ENCODE results near the gene LGALS3BP. TPM values are rescaled to one million over a fixed set of nuclear protein-coding genes. Genes with fewer than 3 reads are reported as not detected.

Gene LGALS3BP
- total RNA-seq, 1 donor from 2014 or later, result 373 TPM

GRCh38 chr17:78940708-78941107 is 39.0 kb downstream of the LGALS3BP start:
- peak overlapping the region; percentile 82 for H3K27ac Mint-ChIP-seq
- peaks cover 17% of the 10 kb centered on the region for H3K4me1 Mint-ChIP-seq

GRCh38 chr17:78940258-78940657 is 39.5 kb downstream of the LGALS3BP start:
- no peak overlapping the region for H3K4me3 Mint-ChIP-seq
- no peak for DNase-seq (ENCODE audit: low spot score in 2 of 2, unreplicated experiment in 2 of 2)
- no peaks in the 10 kb centered on the region for H3K9me3 Mint-ChIP-seq
- peaks cover 21% of the 10 kb centered on the region for H3K4me1 Mint-ChIP-seq
- H3K27ac Mint-ChIP-seq, result peak overlapping the region; percentile 82
- no peaks in the 10 kb centered on the region for H3K36me3 Mint-ChIP-seq
- TF ChIP-seq CTCF (IDR thresholded peaks at IDR 0.05; ENCODE audit: unreplicated experiment), result no peak
- H3K27me3 Mint-ChIP-seq (ENCODE audit: low read depth), result no peaks in the 10 kb centered on the region

More at GRCh38 chr17:78940708-78941107, 39.0 kb downstream of the LGALS3BP start:
- TF ChIP-seq CTCF (IDR thresholded peaks at IDR 0.05; ENCODE audit: unreplicated experiment), result no peak
- Mint-ChIP-seq H3K36me3 (no peaks in the 10 kb centered on the region), H3K4me3 (no peak overlapping the region), H3K27me3 (ENCODE audit: low read depth) (no peaks in the 10 kb centered on the region), H3K9me3 (no peaks in the 10 kb centered on the region)
- no peak for DNase-seq (ENCODE audit: low spot score in 2 of 2, unreplicated experiment in 2 of 2)

GRCh38 chr17:78939615-78940014 is 40.1 kb downstream of the LGALS3BP start:
- TF ChIP-seq CTCF (IDR thresholded peaks at IDR 0.05; ENCODE audit: unreplicated experiment), result no peak
- DNase-seq (ENCODE audit: low spot score in 2 of 2, unreplicated experiment in 2 of 2), result no peak
- no peak overlapping the region for H3K27ac Mint-ChIP-seq
- H3K36me3 Mint-ChIP-seq, result no peaks in the 10 kb centered on the region
- H3K4me3 Mint-ChIP-seq, result no peak overlapping the region
- peaks cover 26% of the 10 kb centered on the region for H3K4me1 Mint-ChIP-seq
- H3K27me3 Mint-ChIP-seq (ENCODE audit: low read depth), result no peaks in the 10 kb centered on the region
- no peaks in the 10 kb centered on the region for H3K9me3 Mint-ChIP-seq

- no peak for TF ChIP-seq CTCF (IDR thresholded peaks at IDR 0.05; ENCODE audit: unreplicated experiment)
- Mint-ChIP-seq H3K27ac (no peak overlapping the region), H3K9me3 (no peaks in the 10 kb centered on the region), H3K27me3 (ENCODE audit: low read depth) (no peaks in the 10 kb centered on the region), H3K4me1 (peaks cover 36% of the 10 kb centered on the region), H3K36me3 (no peaks in the 10 kb centered on the region), H3K4me3 (no peak overlapping the region)
- no peak for DNase-seq (ENCODE audit: low spot score in 2 of 2, unreplicated experiment in 2 of 2)
These were observed 42.2 kb downstream of the LGALS3BP start for GRCh38 chr17:78937561-78937960.

GRCh38 chr17:78935419-78936323 is 44.1 kb downstream of the LGALS3BP start:
- peak overlapping the region; percentile 93 for H3K27ac Mint-ChIP-seq
- H3K4me3 Mint-ChIP-seq, result no peak overlapping the region
- DNase-seq (ENCODE audit: low spot score in 2 of 2, unreplicated experiment in 2 of 2), result peak; percentile 48 to 62

More at GRCh38 chr17:78935419-78936323, 44.1 kb downstream of the LGALS3BP start:
- Mint-ChIP-seq H3K9me3 (no peaks in the 10 kb centered on the region), H3K27me3 (ENCODE audit: low read depth) (no peaks in the 10 kb centered on the region), H3K4me1 (peaks cover 35% of the 10 kb centered on the region), H3K36me3 (no peaks in the 10 kb centered on the region)
- TF ChIP-seq CTCF (IDR thresholded peaks at IDR 0.05; ENCODE audit: unreplicated experiment), result no peak
